GM12892 (cell line): ENCODE measurements around the gene OPCML.

Experiments
- POLR2A ChIP-seq: IDR thresholded peaks from 2 replicates; pipeline ENCODE4 v1.6.1; 2011; ENCODE audit warnings: low read depth, low read length, control low read depth
- POLR2AphosphoS5 ChIP-seq: IDR thresholded peaks from 2 replicates; pipeline ENCODE4 v1.6.1; 2011; ENCODE audit warnings: low read depth, low read length, control low read depth

DNA sequence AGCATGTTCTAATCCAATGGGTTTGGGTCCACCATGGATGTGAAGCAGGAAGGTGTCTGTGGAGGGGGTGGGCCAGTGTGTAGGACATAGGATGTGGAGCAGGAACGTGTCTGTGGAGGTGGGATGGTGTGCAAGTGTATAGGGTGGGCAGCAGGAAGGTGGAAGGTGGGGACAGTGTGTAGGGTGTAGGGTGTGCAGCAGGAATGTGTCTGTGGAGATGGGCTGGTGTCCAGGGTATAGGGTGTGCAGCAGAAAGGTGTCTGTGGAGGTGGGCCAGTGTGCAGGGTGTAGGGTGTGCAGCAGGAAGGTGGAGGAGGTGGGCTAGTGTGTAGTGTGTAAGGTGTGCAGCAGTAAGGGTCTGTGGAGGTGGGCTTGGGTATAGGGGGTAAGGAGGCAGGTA lies 1093.9 kb downstream of the OPCML start:
- TF ChIP-seq POLR2A: no peak
- TF ChIP-seq POLR2AphosphoS5: no peak
